Sigmoid colon (tissue), 7 donors: ENCODE results near the gene ZFYVE26. TPM values are rescaled to one million over a fixed set of nuclear protein-coding genes. Genes with fewer than 3 reads are reported as not detected.

Experiments used
- DNase-seq: peaks from one replicate; pipeline ENCODE4 v3.0.0-alpha.2; 2019
- H3K27ac ChIP-seq, 4 donors: fragments of 200-600 bp; sonication (generic); one replicate each; pipeline ENCODE4 v1.5.1; 2016 to 2019; ENCODE audit warnings: mild to moderate bottlenecking in 1 of 4
- H3K27me3 ChIP-seq, 3 donors: fragments of 200-600 bp; sonication (generic); one replicate each; pipeline ENCODE4 v1.5.1; 2019; ENCODE audit warnings: mild to moderate bottlenecking in 1 of 3
- H3K36me3 ChIP-seq, 4 donors: fragments of 200-600 bp; sonication (generic); one replicate each; pipeline ENCODE4 v1.5.1; 2016 to 2019
- H3K4me1 ChIP-seq, 4 donors: fragments of 200-600 bp; sonication (generic); one replicate each; pipeline ENCODE4 v1.5.1; 2017 to 2019
- H3K4me3 ChIP-seq, 4 donors: fragments of 200-600 bp; sonication (generic); one replicate each; pipeline ENCODE4 v1.5.1; 2017 to 2019; ENCODE audit warnings: mild to moderate bottlenecking in 2 of 4, moderate library complexity in 1 of 4
- H3K9me3 ChIP-seq, 4 donors: fragments of 200-600 bp in 3 of 4; sonication (generic) in 3 of 4; one replicate each; pipeline versions ENCODE4 v1.5.1 to v1.6.1; 2013 to 2019
- EP300 ChIP-seq, 4 donors: sonication (generic); formaldehyde crosslinking; IDR thresholded peaks; one replicate each; pipeline ENCODE4 v1.6.1; 2017; ENCODE audit warnings: antibody characterized with exemption in 4 of 4
- POLR2A ChIP-seq, 2 donors: fragments of 450-650 bp; IDR thresholded peaks; one replicate each; pipeline ENCODE4 v1.6.1; 2016; ENCODE audit warnings: antibody characterized with exemption in 2 of 2, mild to moderate bottlenecking in 2 of 2, moderate library complexity in 2 of 2
- POLR2AphosphoS5 ChIP-seq, 4 donors: sonication (generic); formaldehyde crosslinking; IDR thresholded peaks; one replicate each; pipeline ENCODE4 v1.6.1; 2017; ENCODE audit warnings: antibody characterized with exemption in 4 of 4
- WGBS, 2 donors: extraction: QIAGEN DNeasy Blood & Tissue Kit; methylation state at CpG; one replicate each; pipeline ENCODE4 v1.1.7; 2013; 5-methylcytosine and 5-hydroxymethylcytosine counted together
- intact Hi-C: fragments of 100-400 bp; cut with DNase I; formaldehyde crosslinking; loops from one replicate; pipeline ENCODE4 v1.15.1; 2023
- polyA plus RNA-seq, 3 donors: library from polyadenylated mRNA; stranded (reverse); fragments of 200-250 nt; gene quantifications; one replicate each; pipeline ENCODE4 v1.2.3, GENCODE V29; 2013
- total RNA-seq, 4 donors: library from RNA; depleted of rRNA; stranded (reverse); fragments of >200 nt; gene quantifications; one replicate each; pipeline ENCODE4 v1.1.0, GENCODE V29; 2016
- TF ChIP-seq, protein P1 (sequence below), 4 experiments: fragments of 450-650 bp in 3 of 4; fragments of 200-600 bp in 1 of 4; IDR thresholded peaks; one replicate each; pipeline ENCODE4 v1.5.1; 2016 to 2019; ENCODE audit warnings: antibody characterized with exemption in 4 of 4, mild to moderate bottlenecking in 3 of 4, moderate library complexity in 2 of 4
- donor health status: healthy with polysubstance abuse.
- donor health status: Bipolar disorder and iron deficiency.
- donor health status: healthy.

ZFYVE26 gene
- total and polyA plus RNA-seq, 7 donors: 1.8 to 48.7 (median 16.6) TPM

DNA sequence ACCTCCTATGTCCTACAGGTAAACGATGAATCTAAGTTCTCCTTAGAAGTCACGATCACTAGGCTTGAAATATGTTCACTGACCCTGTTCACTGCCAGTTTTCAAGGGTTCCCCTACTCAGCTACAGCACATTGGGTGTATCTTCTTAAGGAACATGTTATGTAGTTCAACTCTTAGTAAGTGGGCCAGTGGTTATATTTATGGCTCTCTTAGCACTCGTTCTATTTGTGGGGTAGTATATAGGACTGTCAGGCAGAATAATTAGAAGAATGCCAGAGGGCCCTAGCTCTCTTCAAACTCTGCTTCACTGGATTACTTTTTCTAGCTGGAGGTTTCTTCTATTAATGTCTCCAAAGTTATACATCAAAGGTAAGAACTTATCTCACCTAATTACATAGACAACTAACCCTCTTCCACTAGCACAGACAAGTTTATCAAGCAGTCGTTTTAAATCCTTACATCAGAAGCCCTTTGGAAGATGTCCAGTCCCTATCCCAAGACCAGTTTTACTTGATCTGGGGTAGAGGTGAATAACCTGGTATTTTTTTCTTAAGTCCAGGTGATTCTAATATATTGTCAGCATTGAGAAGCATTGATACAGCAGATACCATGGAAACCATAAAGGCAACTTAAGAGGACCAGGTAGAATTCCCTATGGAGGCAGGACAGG is 39.6 kb downstream of the ZFYVE26 start:
- Histone ChIP-seq H3K9me3 (no peaks in the 10 kb centered on the region), H3K4me1 (no peaks in the 10 kb centered on the region), H3K27ac (no peak overlapping the region), H3K36me3 (peaks cover 48 to 100% (median 77%) of the 10 kb centered on the region in 4 donors), H3K27me3 (no peaks in the 10 kb centered on the region), H3K4me3 (no peak overlapping the region)
- TF ChIP-seq POLR2AphosphoS5 (IDR thresholded peaks at IDR 0.05) (no peak), EP300 (IDR thresholded peaks at IDR 0.05) (no peak), POLR2A (IDR thresholded peaks at IDR 0.05) (no peak)
- TF ChIP-seq, protein P1, sequence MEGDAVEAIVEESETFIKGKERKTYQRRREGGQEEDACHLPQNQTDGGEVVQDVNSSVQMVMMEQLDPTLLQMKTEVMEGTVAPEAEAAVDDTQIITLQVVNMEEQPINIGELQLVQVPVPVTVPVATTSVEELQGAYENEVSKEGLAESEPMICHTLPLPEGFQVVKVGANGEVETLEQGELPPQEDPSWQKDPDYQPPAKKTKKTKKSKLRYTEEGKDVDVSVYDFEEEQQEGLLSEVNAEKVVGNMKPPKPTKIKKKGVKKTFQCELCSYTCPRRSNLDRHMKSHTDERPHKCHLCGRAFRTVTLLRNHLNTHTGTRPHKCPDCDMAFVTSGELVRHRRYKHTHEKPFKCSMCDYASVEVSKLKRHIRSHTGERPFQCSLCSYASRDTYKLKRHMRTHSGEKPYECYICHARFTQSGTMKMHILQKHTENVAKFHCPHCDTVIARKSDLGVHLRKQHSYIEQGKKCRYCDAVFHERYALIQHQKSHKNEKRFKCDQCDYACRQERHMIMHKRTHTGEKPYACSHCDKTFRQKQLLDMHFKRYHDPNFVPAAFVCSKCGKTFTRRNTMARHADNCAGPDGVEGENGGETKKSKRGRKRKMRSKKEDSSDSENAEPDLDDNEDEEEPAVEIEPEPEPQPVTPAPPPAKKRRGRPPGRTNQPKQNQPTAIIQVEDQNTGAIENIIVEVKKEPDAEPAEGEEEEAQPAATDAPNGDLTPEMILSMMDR (IDR thresholded peaks at IDR 0.05): no peak
- intact Hi-C loops: no loop called here
- no peak for DNase-seq
- WGBS, 2 donors: 77 to 90% methylated on average over 4 of the region's 4 CpGs

DNA sequence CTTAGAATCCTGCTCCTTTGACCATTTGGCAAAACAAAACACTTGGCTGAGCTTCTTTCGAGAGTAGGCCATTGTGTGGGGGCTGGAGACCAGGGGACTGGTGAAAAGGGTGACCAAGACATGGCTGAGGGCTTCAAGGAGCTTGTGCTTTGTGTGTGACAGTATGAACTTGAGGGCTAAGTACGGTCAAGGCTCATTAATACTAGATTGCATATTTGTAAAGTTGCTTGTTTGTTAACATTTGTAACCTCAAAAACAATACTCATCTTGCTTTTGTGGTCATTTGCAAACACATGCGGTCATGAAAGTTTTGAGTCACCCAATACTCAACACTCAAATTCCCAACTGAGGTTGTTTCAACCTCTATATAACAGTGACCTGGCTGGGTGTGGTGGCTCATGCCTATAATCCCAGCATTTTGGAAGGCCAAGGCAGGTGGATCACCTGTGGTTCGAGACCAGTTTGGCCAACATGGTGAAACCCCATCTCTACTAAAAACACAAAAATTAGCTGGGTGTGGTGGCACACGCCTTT is 42.5 kb downstream of the ZFYVE26 start:
- 95 to 97% methylated on average over 5 of the region's 5 CpGs for WGBS, 2 donors
- Histone ChIP-seq H3K4me1 (no peaks in the 10 kb centered on the region), H3K27me3 (no peaks in the 10 kb centered on the region), H3K27ac (no peak overlapping the region), H3K36me3 (peaks cover 49 to 100% (median 73%) of the 10 kb centered on the region in 4 donors), H3K4me3 (no peak overlapping the region), H3K9me3 (no peaks in the 10 kb centered on the region)
- no peak for DNase-seq
- TF ChIP-seq POLR2A (IDR thresholded peaks at IDR 0.05) (no peak), POLR2AphosphoS5 (IDR thresholded peaks at IDR 0.05) (no peak), EP300 (IDR thresholded peaks at IDR 0.05) (no peak)
- TF ChIP-seq, protein P1 (IDR thresholded peaks at IDR 0.05): no peak
- intact Hi-C loops: no loop called here

DNA sequence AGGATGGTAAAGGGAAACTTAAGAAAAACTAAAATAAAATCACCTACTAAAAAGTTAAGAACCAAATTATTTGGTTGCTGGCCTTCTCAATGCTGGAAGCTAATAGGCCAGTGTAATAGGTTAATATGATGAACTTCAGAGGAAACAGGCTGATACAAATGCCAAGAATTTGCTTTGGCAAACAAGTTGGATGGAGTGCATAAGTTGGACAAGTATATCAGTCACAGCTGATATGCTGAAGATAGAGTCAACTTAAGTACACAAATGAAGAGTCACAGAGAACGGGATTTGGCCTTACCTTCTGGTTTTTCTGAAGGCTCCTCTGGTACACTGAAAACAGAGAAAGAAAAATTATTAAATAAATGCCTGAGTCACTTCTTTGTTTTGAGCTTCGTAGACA is 48.2 kb downstream of the ZFYVE26 start:
- intact Hi-C loops: no loop called here
- no peak for TF ChIP-seq POLR2AphosphoS5 (IDR thresholded peaks at IDR 0.05)
- TF ChIP-seq EP300 (IDR thresholded peaks at IDR 0.05): no peak
- TF ChIP-seq POLR2A (IDR thresholded peaks at IDR 0.05): no peak
- TF ChIP-seq, protein P1 (IDR thresholded peaks at IDR 0.05): no peak
- 94 to 95% methylated on average over 2 of the region's 2 CpGs for WGBS, 2 donors
- no peak for DNase-seq
- Histone ChIP-seq H3K4me3 (no peak overlapping the region), H3K9me3 (no peaks in the 10 kb centered on the region), H3K4me1 (no peaks in the 10 kb centered on the region), H3K27ac (no peak overlapping the region), H3K36me3 (peaks cover 56 to 100% (median 62%) of the 10 kb centered on the region in 4 donors), H3K27me3 (no peaks in the 10 kb centered on the region)

DNA sequence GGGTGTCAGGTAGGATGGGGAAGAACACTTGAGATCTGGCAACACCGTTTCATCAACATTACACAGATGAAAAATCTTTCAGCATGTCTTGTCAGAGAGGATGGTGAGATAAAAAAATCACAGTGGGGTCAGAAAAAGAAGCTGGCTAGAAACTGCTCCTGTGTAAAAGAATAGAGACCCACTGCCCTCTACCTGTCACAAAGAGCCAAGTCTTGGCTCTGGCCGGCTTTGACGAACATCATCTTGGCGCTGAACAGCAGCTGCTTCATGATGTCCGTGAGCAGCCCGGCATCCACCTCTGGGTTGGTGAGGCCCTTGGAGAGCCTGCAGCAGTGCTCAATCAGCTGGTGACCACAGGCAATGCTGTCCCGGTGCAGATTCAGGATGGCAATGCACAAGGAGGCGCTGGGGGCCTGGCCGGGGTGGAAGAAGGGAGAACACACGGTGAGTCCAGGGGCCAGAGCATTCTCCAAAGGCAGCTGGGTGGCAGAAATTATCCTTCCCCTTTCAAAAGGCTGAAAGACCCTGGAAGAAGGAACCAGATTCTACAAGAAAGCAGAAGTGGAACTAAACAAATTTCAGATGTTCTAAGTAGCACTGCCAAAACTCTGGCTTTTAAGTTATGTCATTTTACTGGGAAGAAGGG is 50.2 kb downstream of the ZFYVE26 start:
- intact Hi-C loops: no loop called here
- no peaks in the 10 kb centered on the region for H3K9me3 ChIP-seq
- H3K4me1 ChIP-seq: no peaks in the 10 kb centered on the region
- H3K36me3 ChIP-seq: peaks cover 47 to 98% (median 63%) of the 10 kb centered on the region in 4 donors
- no peaks in the 10 kb centered on the region for H3K27me3 ChIP-seq
- 71 to 76% methylated on average over 10 of the region's 10 CpGs for WGBS, 2 donors
- no peak for TF ChIP-seq POLR2AphosphoS5 (IDR thresholded peaks at IDR 0.05)
- TF ChIP-seq EP300 (IDR thresholded peaks at IDR 0.05): no peak
- no peak for TF ChIP-seq POLR2A (IDR thresholded peaks at IDR 0.05)
- TF ChIP-seq, protein P1 (IDR thresholded peaks at IDR 0.05): no peak
- DNase-seq: no peak
- H3K27ac ChIP-seq: no peak overlapping the region
- no peak overlapping the region for H3K4me3 ChIP-seq
